Tibial nerve (tissue), 4 donors: ENCODE results near the gene ANKRD49. TPM values are rescaled to one million over a fixed set of nuclear protein-coding genes. Genes with fewer than 3 reads are reported as not detected.

Source experiments
- DNase-seq, 2 donors: peaks; one replicate each; pipeline ENCODE4 v3.0.0-alpha.2; 2019; ENCODE audit warnings: low spot score in 2 of 2
- H3K27ac ChIP-seq, 4 donors: fragments of 200-600 bp; sonication (generic) in 3 of 4; one replicate each; pipeline ENCODE4 v1.5.1; 2017 to 2019; ENCODE audit warnings: mild to moderate bottlenecking in 1 of 4
- H3K27me3 ChIP-seq, 2 donors: fragments of 200-600 bp; sonication (generic) in 1 of 2; one replicate each; pipeline versions ENCODE4 v1.5.1 to v1.6.0; 2017 to 2019
- H3K36me3 ChIP-seq, 3 donors: fragments of 200-600 bp; sonication (generic); one replicate each; pipeline ENCODE4 v1.5.1; 2018 to 2019
- H3K4me1 ChIP-seq, 4 donors: fragments of 200-600 bp; sonication (generic) in 3 of 4; one replicate each; pipeline ENCODE4 v1.5.1; 2017 to 2019
- H3K4me3 ChIP-seq, 4 donors: fragments of 200-600 bp; sonication (generic) in 3 of 4; one replicate each; pipeline ENCODE4 v1.5.1; 2017 to 2019; ENCODE audit warnings: mild to moderate bottlenecking in 1 of 4, moderate library complexity in 1 of 4
- H3K9me3 ChIP-seq, 4 donors: fragments of 200-600 bp; sonication (generic) in 3 of 4; one replicate each; pipeline ENCODE4 v1.5.1; 2017 to 2019
- EP300 ChIP-seq, 2 donors: sonication (generic); formaldehyde crosslinking; IDR thresholded peaks; one replicate each; pipeline ENCODE4 v1.6.1; 2017; ENCODE audit warnings: antibody characterized with exemption in 2 of 2, mild to moderate bottlenecking in 1 of 2
- POLR2A ChIP-seq, 2 donors: fragments of 450-650 bp; IDR thresholded peaks; one replicate each; pipeline ENCODE4 v1.6.1; 2017; ENCODE audit warnings: antibody characterized with exemption in 2 of 2, mild to moderate bottlenecking in 2 of 2, moderate library complexity in 2 of 2
- WGBS, 2 donors: methylation state at CpG; one replicate each; pipeline ENCODE4 v1.1.5; 2018; 5-methylcytosine and 5-hydroxymethylcytosine counted together
- total RNA-seq, 4 donors: library from RNA; depleted of rRNA; stranded (reverse); fragments of >200 nt; gene quantifications; one replicate each; pipeline ENCODE4 v1.1.0, GENCODE V29; 2016
- TF ChIP-seq, protein P1 (sequence below), 5 experiments: fragments of 200-600 bp in 3 of 5; fragments of 450-650 bp in 2 of 5; sonication (generic) in 3 of 5; IDR thresholded peaks; one replicate each; pipeline ENCODE4 v1.5.1; 2016 to 2019; ENCODE audit warnings: antibody characterized with exemption in 5 of 5, mild to moderate bottlenecking in 3 of 5, moderate library complexity in 2 of 5

The ANKRD49 gene
- total RNA-seq, 4 donors from 2014 or later, result 9.2 to 44.9 (median 16.8) TPM

DNA sequence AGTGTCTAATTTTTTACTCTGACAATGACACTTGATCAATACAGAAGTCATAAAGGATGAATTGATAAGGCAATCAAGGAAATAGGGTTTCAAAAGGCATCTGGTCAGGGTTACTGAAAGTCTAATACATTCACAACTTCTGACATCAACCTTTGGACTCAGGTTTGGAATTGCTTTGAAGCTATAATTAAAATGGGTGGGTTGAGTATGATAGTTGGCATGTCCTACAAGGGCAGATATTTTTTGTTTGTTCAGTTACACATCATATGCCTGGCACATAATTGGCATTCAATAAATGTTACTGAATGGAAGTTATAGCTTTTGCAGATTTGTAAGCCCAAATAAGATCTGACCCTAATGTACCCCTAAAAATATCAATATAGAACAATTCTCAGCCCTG lies 42.6 kb downstream of the ANKRD49 start:
- H3K27ac ChIP-seq, result no peak overlapping the region
- peaks cover 0 to 18% (median 0%) of the 10 kb centered on the region in 4 donors for H3K4me1 ChIP-seq
- H3K27me3 ChIP-seq, result no peaks in the 10 kb centered on the region
- DNase-seq, result no peak
- TF ChIP-seq POLR2A (IDR thresholded peaks at IDR 0.05) (no peak), EP300 (IDR thresholded peaks at IDR 0.05) (no peak)
- TF ChIP-seq, protein P1, sequence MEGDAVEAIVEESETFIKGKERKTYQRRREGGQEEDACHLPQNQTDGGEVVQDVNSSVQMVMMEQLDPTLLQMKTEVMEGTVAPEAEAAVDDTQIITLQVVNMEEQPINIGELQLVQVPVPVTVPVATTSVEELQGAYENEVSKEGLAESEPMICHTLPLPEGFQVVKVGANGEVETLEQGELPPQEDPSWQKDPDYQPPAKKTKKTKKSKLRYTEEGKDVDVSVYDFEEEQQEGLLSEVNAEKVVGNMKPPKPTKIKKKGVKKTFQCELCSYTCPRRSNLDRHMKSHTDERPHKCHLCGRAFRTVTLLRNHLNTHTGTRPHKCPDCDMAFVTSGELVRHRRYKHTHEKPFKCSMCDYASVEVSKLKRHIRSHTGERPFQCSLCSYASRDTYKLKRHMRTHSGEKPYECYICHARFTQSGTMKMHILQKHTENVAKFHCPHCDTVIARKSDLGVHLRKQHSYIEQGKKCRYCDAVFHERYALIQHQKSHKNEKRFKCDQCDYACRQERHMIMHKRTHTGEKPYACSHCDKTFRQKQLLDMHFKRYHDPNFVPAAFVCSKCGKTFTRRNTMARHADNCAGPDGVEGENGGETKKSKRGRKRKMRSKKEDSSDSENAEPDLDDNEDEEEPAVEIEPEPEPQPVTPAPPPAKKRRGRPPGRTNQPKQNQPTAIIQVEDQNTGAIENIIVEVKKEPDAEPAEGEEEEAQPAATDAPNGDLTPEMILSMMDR (IDR thresholded peaks at IDR 0.05), result no peak
- H3K4me3 ChIP-seq, result no peak overlapping the region
- no peaks in the 10 kb centered on the region for H3K9me3 ChIP-seq
- H3K36me3 ChIP-seq, result no peaks in the 10 kb centered on the region

DNA sequence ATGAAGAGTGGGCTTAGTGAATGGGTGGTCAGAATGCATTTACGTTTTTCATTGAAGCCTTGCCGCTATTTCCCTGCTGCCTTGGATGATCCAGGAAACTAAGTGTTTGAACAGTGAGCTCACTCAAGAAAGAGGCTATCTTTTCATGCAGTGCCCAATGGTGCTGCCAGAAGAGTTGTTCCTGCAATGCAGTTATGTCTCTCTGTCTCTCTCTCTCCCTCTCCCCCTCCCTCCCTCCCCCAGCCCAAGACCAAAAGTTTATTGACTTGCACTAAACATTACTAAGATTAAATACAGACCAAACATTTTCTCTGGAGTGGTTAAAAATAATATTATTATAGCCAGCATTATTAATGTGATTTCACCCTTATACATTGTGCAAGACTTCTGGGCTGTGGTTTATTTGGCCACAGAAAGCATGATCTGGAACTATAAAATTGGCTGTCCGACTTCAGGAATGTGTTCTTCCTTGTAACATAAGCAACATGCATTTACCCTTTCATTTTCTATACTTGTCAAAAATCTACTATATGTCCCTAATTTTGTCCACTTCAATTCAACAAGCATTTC lies 43.3 kb downstream of the ANKRD49 start:
- TF ChIP-seq, protein P1 (IDR thresholded peaks at IDR 0.05), result no peak
- no peak for TF ChIP-seq EP300 (IDR thresholded peaks at IDR 0.05)
- no peak for TF ChIP-seq POLR2A (IDR thresholded peaks at IDR 0.05)
- no peak overlapping the region for H3K27ac ChIP-seq

DNA sequence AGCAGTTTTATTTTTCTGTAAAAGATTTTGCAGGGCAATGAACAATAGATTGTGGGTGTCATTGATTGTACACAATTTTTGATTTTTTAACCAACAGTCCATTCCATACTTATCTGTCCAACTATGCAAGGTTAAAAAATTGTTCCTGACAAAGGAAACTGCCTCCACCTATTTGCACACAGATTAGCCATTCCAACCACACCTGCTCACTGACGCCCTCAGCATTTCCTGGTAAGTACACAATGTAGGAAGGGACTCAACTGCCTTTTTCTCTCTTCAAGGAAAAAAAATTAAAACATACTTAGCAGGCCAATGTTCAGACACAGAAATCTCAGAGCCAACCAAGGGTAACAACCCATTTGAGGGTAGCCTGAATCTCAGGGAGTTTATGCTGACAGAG lies 45.6 kb downstream of the ANKRD49 start:
- Histone ChIP-seq H3K36me3 (no peaks in the 10 kb centered on the region), H3K4me1 (peaks cover 0 to 14% (median 5%) of the 10 kb centered on the region in 4 donors), H3K9me3 (no peaks in the 10 kb centered on the region), H3K27me3 (no peaks in the 10 kb centered on the region), H3K27ac (no peak overlapping the region), H3K4me3 (no peak overlapping the region)
- TF ChIP-seq, protein P1 (IDR thresholded peaks at IDR 0.05), result no peak
- TF ChIP-seq EP300 (IDR thresholded peaks at IDR 0.05), result no peak
- TF ChIP-seq POLR2A (IDR thresholded peaks at IDR 0.05), result no peak
- no peak for DNase-seq
- 83 to 89% methylated on average over 1 of the region's 1 CpG for WGBS, 2 donors

More for the DNA sequence above, 43.3 kb downstream of the ANKRD49 start:
- H3K36me3 ChIP-seq, result no peaks in the 10 kb centered on the region
- H3K4me1 ChIP-seq, result peaks cover 0 to 18% (median 0%) of the 10 kb centered on the region in 4 donors
- no peaks in the 10 kb centered on the region for H3K9me3 ChIP-seq
- DNase-seq, result no peak
- H3K27me3 ChIP-seq, result no peaks in the 10 kb centered on the region
- no peak overlapping the region for H3K4me3 ChIP-seq
- WGBS, 2 donors, result 47 to 62% methylated on average over 3 of the region's 3 CpGs

DNA sequence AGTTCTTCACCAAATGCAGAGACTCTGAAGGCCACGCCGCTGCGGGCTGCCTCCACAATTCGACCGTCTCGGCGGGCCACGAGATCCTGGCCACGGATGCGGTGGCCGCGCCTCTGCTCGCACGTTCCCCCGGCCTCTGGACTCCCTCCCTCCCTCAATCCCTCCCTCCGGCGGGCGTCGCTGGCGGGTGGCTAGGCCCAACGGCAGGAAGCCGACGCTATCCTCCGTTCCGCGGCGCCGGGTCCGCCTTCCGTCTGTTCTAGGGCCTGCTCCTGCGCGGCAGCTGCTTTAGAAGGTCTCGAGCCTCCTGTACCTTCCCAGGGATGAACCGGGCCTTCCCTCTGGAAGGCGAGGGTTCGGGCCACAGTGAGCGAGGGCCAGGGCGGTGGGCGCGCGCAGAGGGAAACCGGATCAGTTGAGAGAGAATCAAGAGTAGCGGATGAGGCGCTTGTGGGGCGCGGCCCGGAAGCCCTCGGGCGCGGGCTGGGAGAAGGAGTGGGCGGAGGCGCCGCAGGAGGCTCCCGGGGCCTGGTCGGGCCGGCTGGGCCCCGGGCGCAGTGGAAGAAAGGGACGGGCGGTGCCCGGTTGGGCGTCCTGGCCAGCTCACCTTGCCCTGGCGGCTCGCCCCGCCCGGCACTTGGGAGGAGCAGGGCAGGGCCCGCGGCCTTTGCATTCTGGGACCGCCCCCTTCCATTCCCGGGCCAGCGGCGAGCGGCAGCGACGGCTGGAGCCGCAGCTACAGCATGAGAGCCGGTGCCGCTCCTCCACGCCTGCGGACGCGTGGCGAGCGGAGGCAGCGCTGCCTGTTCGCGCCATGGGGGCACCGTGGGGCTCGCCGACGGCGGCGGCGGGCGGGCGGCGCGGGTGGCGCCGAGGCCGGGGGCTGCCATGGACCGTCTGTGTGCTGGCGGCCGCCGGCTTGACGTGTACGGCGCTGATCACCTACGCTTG lies 50.2 kb downstream of the ANKRD49 start, which contains the start of gene FUT4:
FUT4 (plus strand) TSS at position 227 of the 951 bp plus-strand sequence; CDS start at position 440, 213 bp downstream.
- Histone ChIP-seq H3K4me3 (peak within 1 kb of the TSS; percentile 65 to 77 (median 72)), H3K4me1 (peaks cover 0 to 55% (median 25%) of the 10 kb centered on the region in 4 donors), H3K36me3 (peaks cover 0 to 6% (median 0%) of the 10 kb centered on the region in 3 donors), H3K27me3 (no peaks in the 10 kb centered on the region), H3K9me3 (no peaks in the 10 kb centered on the region), H3K27ac (peak within 1 kb of the TSS; percentile 91 to 98 (median 94))
- peak; percentile 66 to 70 for DNase-seq
- TF ChIP-seq POLR2A (IDR thresholded peaks at IDR 0.05), result peak; percentile 33 to 61
- TF ChIP-seq, protein P1 (IDR thresholded peaks at IDR 0.05), result peak in 1 of 5 experiments; percentile 19
- peak in 1 of 2 donors; percentile 87 for TF ChIP-seq EP300 (IDR thresholded peaks at IDR 0.05)
- WGBS, 2 donors, result 0 to 1% methylated on average over 55 to 57 of the region's 109 CpGs
